Loucy (cell line): ENCODE data around the gene RANBP3.

Experiments used
- H2AFZ ChIP-seq: fragments of 200-600 bp; sonication (generic); 2 replicates; pipeline ENCODE4 v1.6.0; 2016; ENCODE audit warnings: antibody characterized with exemption, mild to moderate bottlenecking, low read length, moderate library complexity
- H3F3A ChIP-seq: fragments of 200-600 bp; 2 replicates; pipeline ENCODE4 v1.6.0; 2016; ENCODE audit warnings: antibody characterized with exemption, low read depth, mild to moderate bottlenecking
- H3K27me3 ChIP-seq: fragments of 200-600 bp; sonication (generic); 2 replicates; pipeline ENCODE4 v1.6.1; 2014; ENCODE audit warnings: low read length, mild to moderate bottlenecking; ENCODE audit not compliant: insufficient read depth, poor library complexity, severe bottlenecking
- H3K36me3 ChIP-seq: fragments of 200-600 bp; sonication (generic); 2 replicates; pipeline ENCODE4 v1.6.1; 2016; ENCODE audit warnings: low read length; ENCODE audit not compliant: insufficient read depth
- H3K4me1 ChIP-seq: fragments of 200-600 bp; sonication (generic); 2 replicates; pipeline ENCODE4 v1.5.1; 2014; ENCODE audit warnings: low read length, mild to moderate bottlenecking; ENCODE audit not compliant: insufficient read depth, poor library complexity, severe bottlenecking
- H3K4me2 ChIP-seq: fragments of 200-600 bp; sonication (generic); 2 replicates; pipeline ENCODE4 v1.6.0; 2014; ENCODE audit warnings: antibody characterized with exemption, low read length, low read depth, mild to moderate bottlenecking; ENCODE audit not compliant: poor library complexity, severe bottlenecking
- H3K4me3 ChIP-seq: fragments of 200-600 bp; sonication (generic); 2 replicates; pipeline ENCODE4 v1.5.1; 2014; ENCODE audit warnings: low read length, mild to moderate bottlenecking, mixed read lengths; ENCODE audit not compliant: poor library complexity, severe bottlenecking
- H3K79me2 ChIP-seq: fragments of 200-600 bp; sonication (generic); 2 replicates; pipeline ENCODE4 v1.6.1; 2014; ENCODE audit warnings: low read length; ENCODE audit not compliant: insufficient read depth
- H3K9ac ChIP-seq: fragments of 200-600 bp; sonication (generic); 2 replicates; pipeline ENCODE4 v1.6.0; 2014; ENCODE audit warnings: mild to moderate bottlenecking, low read depth, low read length, moderate library complexity; ENCODE audit not compliant: poor library complexity, severe bottlenecking
- H3K9me2 ChIP-seq: fragments of 200-600 bp; sonication (generic); replicated peaks from 2 replicates; pipeline ENCODE4 v1.6.1; 2016; ENCODE audit warnings: low read depth, low read length, mixed read lengths
- H3K9me3 ChIP-seq: fragments of 200-600 bp; sonication (generic); 2 replicates; pipeline ENCODE4 v1.6.1; 2014; ENCODE audit warnings: mild to moderate bottlenecking, antibody characterized with exemption, low read length, low read depth; ENCODE audit not compliant: insufficient read depth
- H4K20me1 ChIP-seq: fragments of 200-600 bp; sonication (generic); 2 replicates; pipeline ENCODE4 v1.6.0; 2014; ENCODE audit warnings: antibody characterized with exemption, low read length, mild to moderate bottlenecking; ENCODE audit not compliant: insufficient read depth, poor library complexity, severe bottlenecking
- EZH2phosphoT487 ChIP-seq: fragments of 200-600 bp; IDR thresholded peaks from 2 replicates; pipeline ENCODE4 v1.6.1; 2018; ENCODE audit warnings: antibody characterized with exemption, mild to moderate bottlenecking, moderate library complexity, borderline replicate concordance
- TF ChIP-seq, protein P1 (sequence below): fragments of 200-600 bp; sonication (generic); conservative IDR thresholded peaks from 2 replicates; pipeline ENCODE4 v1.5.1; 2014; ENCODE audit warnings: mild to moderate bottlenecking, antibody characterized with exemption, low read length

Gene RANBP3

DNA sequence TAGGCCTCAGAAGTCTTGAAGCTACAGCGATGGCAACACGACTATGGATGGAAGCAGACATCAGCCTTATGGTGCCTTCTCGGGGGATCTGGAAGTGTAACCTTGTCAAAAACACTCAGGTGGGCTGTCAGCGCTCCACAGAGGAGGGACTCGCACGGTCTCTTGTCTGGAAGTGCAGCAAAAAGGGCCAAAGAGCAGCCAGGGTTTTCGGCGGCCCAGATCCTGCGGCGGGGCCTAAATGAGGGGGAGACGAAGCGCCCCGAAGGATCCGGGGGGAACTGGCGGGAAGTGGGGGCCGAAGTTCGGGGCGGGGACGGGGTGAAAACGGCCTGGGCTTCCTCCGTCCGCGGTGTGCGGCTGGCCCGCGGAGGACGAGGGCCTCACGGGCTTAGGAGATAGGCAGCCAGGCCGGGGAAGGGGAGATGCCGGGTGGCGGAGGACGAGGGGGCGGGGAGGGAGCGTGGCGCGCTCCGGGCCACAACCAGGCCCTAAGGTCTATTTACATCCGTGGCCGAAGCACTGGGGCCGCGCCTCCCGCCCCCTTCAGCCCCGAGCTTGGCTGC, 637 bp downstream of the RANBP3 start:
- Histone ChIP-seq H3K4me2 (peak overlapping the region; percentile 100), H3K36me3 (no peaks in the 10 kb centered on the region), H3K9me3 (no peaks in the 10 kb centered on the region), H4K20me1 (peaks cover 58% of the 10 kb centered on the region), H3K27me3 (no peaks in the 10 kb centered on the region), H2AFZ (peak overlapping the region; percentile 79), H3F3A (no peaks in the 10 kb centered on the region), H3K9me2 (no peaks in the 10 kb centered on the region), H3K4me3 (peak overlapping the region; percentile 89), H3K79me2 (peaks cover 89% of the 10 kb centered on the region), H3K4me1 (peaks cover 50% of the 10 kb centered on the region), H3K9ac (peak overlapping the region; percentile 93)
- TF ChIP-seq, protein P1, sequence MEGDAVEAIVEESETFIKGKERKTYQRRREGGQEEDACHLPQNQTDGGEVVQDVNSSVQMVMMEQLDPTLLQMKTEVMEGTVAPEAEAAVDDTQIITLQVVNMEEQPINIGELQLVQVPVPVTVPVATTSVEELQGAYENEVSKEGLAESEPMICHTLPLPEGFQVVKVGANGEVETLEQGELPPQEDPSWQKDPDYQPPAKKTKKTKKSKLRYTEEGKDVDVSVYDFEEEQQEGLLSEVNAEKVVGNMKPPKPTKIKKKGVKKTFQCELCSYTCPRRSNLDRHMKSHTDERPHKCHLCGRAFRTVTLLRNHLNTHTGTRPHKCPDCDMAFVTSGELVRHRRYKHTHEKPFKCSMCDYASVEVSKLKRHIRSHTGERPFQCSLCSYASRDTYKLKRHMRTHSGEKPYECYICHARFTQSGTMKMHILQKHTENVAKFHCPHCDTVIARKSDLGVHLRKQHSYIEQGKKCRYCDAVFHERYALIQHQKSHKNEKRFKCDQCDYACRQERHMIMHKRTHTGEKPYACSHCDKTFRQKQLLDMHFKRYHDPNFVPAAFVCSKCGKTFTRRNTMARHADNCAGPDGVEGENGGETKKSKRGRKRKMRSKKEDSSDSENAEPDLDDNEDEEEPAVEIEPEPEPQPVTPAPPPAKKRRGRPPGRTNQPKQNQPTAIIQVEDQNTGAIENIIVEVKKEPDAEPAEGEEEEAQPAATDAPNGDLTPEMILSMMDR = no peak
- no peak for TF ChIP-seq EZH2phosphoT487

DNA sequence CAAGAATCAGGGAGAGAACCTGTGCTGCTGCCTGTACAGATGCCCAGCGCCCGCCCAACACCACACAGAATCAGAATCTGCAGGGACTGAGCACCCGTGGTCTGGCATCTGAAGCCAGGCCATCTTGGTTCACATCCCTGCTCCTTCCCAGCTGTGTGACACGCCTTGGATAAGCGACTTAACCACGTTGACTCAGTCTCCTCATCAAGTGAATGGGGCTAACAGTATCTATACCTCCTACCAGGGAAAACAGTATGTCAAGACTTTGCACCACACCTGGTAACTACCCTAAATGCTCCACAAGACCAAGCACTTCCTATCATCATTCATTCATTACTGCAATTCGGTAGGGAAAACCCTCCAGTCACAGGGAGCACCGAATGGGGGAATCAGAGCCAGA, 1.2 kb downstream of the RANBP3 start:
- Histone ChIP-seq H3K4me1 (peaks cover 56% of the 10 kb centered on the region), H3F3A (no peaks in the 10 kb centered on the region), H3K4me3 (peak overlapping the region; percentile 89), H4K20me1 (peaks cover 63% of the 10 kb centered on the region), H3K79me2 (peaks cover 95% of the 10 kb centered on the region), H3K9ac (peak overlapping the region; percentile 93), H3K9me3 (no peaks in the 10 kb centered on the region), H2AFZ (no peak overlapping the region), H3K27me3 (no peaks in the 10 kb centered on the region), H3K9me2 (no peaks in the 10 kb centered on the region), H3K36me3 (no peaks in the 10 kb centered on the region), H3K4me2 (peak overlapping the region; percentile 100)
- no peak for TF ChIP-seq EZH2phosphoT487
- TF ChIP-seq, protein P1 = no peak

DNA sequence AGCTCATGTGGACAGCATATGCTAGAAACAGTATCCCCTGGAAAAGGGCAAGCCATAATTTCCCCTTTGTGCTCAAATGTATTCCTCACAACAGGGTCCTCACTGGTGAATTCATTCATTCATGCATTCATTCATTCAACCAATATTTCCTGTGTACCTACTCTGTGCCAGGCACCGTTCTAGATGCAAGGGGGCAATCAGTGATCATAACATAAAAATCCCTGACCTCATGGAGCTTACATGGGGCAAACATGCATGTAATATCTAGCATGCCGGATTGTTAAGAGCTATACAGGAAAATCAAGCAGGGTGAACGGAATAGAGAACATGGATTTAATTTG, 2.6 kb downstream of the RANBP3 start:
- no peaks in the 10 kb centered on the region for H3F3A ChIP-seq
- H2AFZ ChIP-seq = no peak overlapping the region
- peaks cover 77% of the 10 kb centered on the region for H4K20me1 ChIP-seq
- no peaks in the 10 kb centered on the region for H3K9me2 ChIP-seq
- H3K79me2 ChIP-seq = peaks cover 97% of the 10 kb centered on the region
- no peaks in the 10 kb centered on the region for H3K9me3 ChIP-seq
- peak overlapping the region; percentile 93 for H3K9ac ChIP-seq
- H3K4me1 ChIP-seq = peaks cover 59% of the 10 kb centered on the region
- H3K27me3 ChIP-seq = no peaks in the 10 kb centered on the region
- TF ChIP-seq, protein P1 = no peak
- no peak for TF ChIP-seq EZH2phosphoT487
- H3K4me3 ChIP-seq = peak overlapping the region; percentile 89
- H3K4me2 ChIP-seq = peak overlapping the region; percentile 100
- no peaks in the 10 kb centered on the region for H3K36me3 ChIP-seq
